ENCODE results near the gene GPM6B.

Gene GPM6B

GRCh38 chrX:13816643-13817627, at the start of gene GPM6B:
Gene GPM6B (minus strand): TSS chrX:13817093. CDS start chrX:13816904, 189 bp downstream.
- H3K27ac ChIP-seq (ENCODE audit: low read depth, low read length), result no peak within 1 kb of the TSS
- H3K9ac ChIP-seq (ENCODE audit: low read length in 5 of 5), result no peak within 1 kb of the TSS
- H3K4me1 ChIP-seq (ENCODE audit: control insufficient read depth in 5 of 5, insufficient read depth in 5 of 5, low read length in 5 of 5), result no peaks in the 10 kb centered on the region
- H3K4me3 ChIP-seq (ENCODE audit: low read depth in 1 of 5, low read length in 5 of 5), result no peak within 1 kb of the TSS
- no peaks in the 10 kb centered on the region for H3K36me3 ChIP-seq (ENCODE audit: control insufficient read depth in 5 of 5, insufficient read depth in 5 of 5, low read length in 5 of 5)
- peaks cover 0 to 18% (median 6%) of the 10 kb centered on the region in 5 donors for H3K27me3 ChIP-seq (ENCODE audit: control insufficient read depth in 5 of 5, insufficient read depth in 4 of 5, low read length in 5 of 5)
- H3K9me3 ChIP-seq (ENCODE audit: control insufficient read depth in 5 of 5, low read length in 5 of 5), result no peaks in the 10 kb centered on the region

GRCh38 chrX:13864264-13864663, 47.4 kb upstream of the GPM6B start:
- Histone ChIP-seq H3K4me1 (ENCODE audit: control insufficient read depth in 5 of 5, insufficient read depth in 5 of 5, low read length in 5 of 5) (peaks cover 0 to 20% (median 7%) of the 10 kb centered on the region in 5 donors), H3K9me3 (ENCODE audit: control insufficient read depth in 5 of 5, low read length in 5 of 5) (no peaks in the 10 kb centered on the region), H3K36me3 (ENCODE audit: control insufficient read depth in 5 of 5, insufficient read depth in 5 of 5, low read length in 5 of 5) (no peaks in the 10 kb centered on the region), H3K4me3 (ENCODE audit: low read depth in 1 of 5, low read length in 5 of 5) (no peak overlapping the region), H3K27ac (ENCODE audit: low read depth, low read length) (no peak overlapping the region), H3K27me3 (ENCODE audit: control insufficient read depth in 5 of 5, insufficient read depth in 4 of 5, low read length in 5 of 5) (peaks cover 0 to 8% (median 6%) of the 10 kb centered on the region in 5 donors), H3K9ac (ENCODE audit: low read length in 5 of 5) (no peak overlapping the region)

GRCh38 chrX:13863324-13863723, 46.4 kb upstream of the GPM6B start:
- no peak overlapping the region for H3K4me3 ChIP-seq (ENCODE audit: low read depth in 1 of 5, low read length in 5 of 5)
- H3K36me3 ChIP-seq (ENCODE audit: control insufficient read depth in 5 of 5, insufficient read depth in 5 of 5, low read length in 5 of 5), result no peaks in the 10 kb centered on the region
- peaks cover 0 to 8% (median 6%) of the 10 kb centered on the region in 5 donors for H3K27me3 ChIP-seq (ENCODE audit: control insufficient read depth in 5 of 5, insufficient read depth in 4 of 5, low read length in 5 of 5)
- H3K4me1 ChIP-seq (ENCODE audit: control insufficient read depth in 5 of 5, insufficient read depth in 5 of 5, low read length in 5 of 5), result peaks cover 0 to 15% (median 7%) of the 10 kb centered on the region in 5 donors
- peak overlapping the region; percentile 28 for H3K27ac ChIP-seq (ENCODE audit: low read depth, low read length)
- H3K9ac ChIP-seq (ENCODE audit: low read length in 5 of 5), result no peak overlapping the region
- H3K9me3 ChIP-seq (ENCODE audit: control insufficient read depth in 5 of 5, low read length in 5 of 5), result no peaks in the 10 kb centered on the region

- H3K9me3 ChIP-seq (ENCODE audit: control insufficient read depth in 5 of 5, low read length in 5 of 5), result no peaks in the 10 kb centered on the region
- no peak overlapping the region for H3K27ac ChIP-seq (ENCODE audit: low read depth, low read length)
- H3K4me3 ChIP-seq (ENCODE audit: low read depth in 1 of 5, low read length in 5 of 5), result no peak overlapping the region
- H3K36me3 ChIP-seq (ENCODE audit: control insufficient read depth in 5 of 5, insufficient read depth in 5 of 5, low read length in 5 of 5), result no peaks in the 10 kb centered on the region
- no peak overlapping the region for H3K9ac ChIP-seq (ENCODE audit: low read length in 5 of 5)
- H3K4me1 ChIP-seq (ENCODE audit: control insufficient read depth in 5 of 5, insufficient read depth in 5 of 5, low read length in 5 of 5), result peaks cover 0 to 7% (median 3%) of the 10 kb centered on the region in 5 donors
- H3K27me3 ChIP-seq (ENCODE audit: control insufficient read depth in 5 of 5, insufficient read depth in 4 of 5, low read length in 5 of 5), result peaks cover 0 to 13% (median 3%) of the 10 kb centered on the region in 5 donors
Observed at GRCh38 chrX:13859724-13860123, 42.8 kb upstream of the GPM6B start.

GRCh38 chrX:13857804-13858203, 40.9 kb upstream of the GPM6B start:
- H3K4me3 ChIP-seq (ENCODE audit: low read depth in 1 of 5, low read length in 5 of 5), result no peak overlapping the region
- peaks cover 4 to 8% (median 6%) of the 10 kb centered on the region in 5 donors for H3K27me3 ChIP-seq (ENCODE audit: control insufficient read depth in 5 of 5, insufficient read depth in 4 of 5, low read length in 5 of 5)
- no peak overlapping the region for H3K9ac ChIP-seq (ENCODE audit: low read length in 5 of 5)
- H3K9me3 ChIP-seq (ENCODE audit: control insufficient read depth in 5 of 5, low read length in 5 of 5), result no peaks in the 10 kb centered on the region
- H3K4me1 ChIP-seq (ENCODE audit: control insufficient read depth in 5 of 5, insufficient read depth in 5 of 5, low read length in 5 of 5), result no peaks in the 10 kb centered on the region
- no peaks in the 10 kb centered on the region for H3K36me3 ChIP-seq (ENCODE audit: control insufficient read depth in 5 of 5, insufficient read depth in 5 of 5, low read length in 5 of 5)
- no peak overlapping the region for H3K27ac ChIP-seq (ENCODE audit: low read depth, low read length)

GRCh38 chrX:13855689-13856450, 39.0 kb upstream of the GPM6B start:
- Histone ChIP-seq H3K36me3 (ENCODE audit: control insufficient read depth in 5 of 5, insufficient read depth in 5 of 5, low read length in 5 of 5) (no peaks in the 10 kb centered on the region), H3K9me3 (ENCODE audit: control insufficient read depth in 5 of 5, low read length in 5 of 5) (no peaks in the 10 kb centered on the region), H3K9ac (ENCODE audit: low read length in 5 of 5) (no peak overlapping the region), H3K27ac (ENCODE audit: low read depth, low read length) (no peak overlapping the region), H3K27me3 (ENCODE audit: control insufficient read depth in 5 of 5, insufficient read depth in 4 of 5, low read length in 5 of 5) (peaks cover 4 to 9% (median 6%) of the 10 kb centered on the region in 5 donors), H3K4me3 (ENCODE audit: low read depth in 1 of 5, low read length in 5 of 5) (no peak overlapping the region), H3K4me1 (ENCODE audit: control insufficient read depth in 5 of 5, insufficient read depth in 5 of 5, low read length in 5 of 5) (no peaks in the 10 kb centered on the region)

- peaks cover 4 to 9% (median 6%) of the 10 kb centered on the region in 5 donors for H3K27me3 ChIP-seq (ENCODE audit: control insufficient read depth in 5 of 5, insufficient read depth in 4 of 5, low read length in 5 of 5)
- no peak overlapping the region for H3K9ac ChIP-seq (ENCODE audit: low read length in 5 of 5)
- H3K27ac ChIP-seq (ENCODE audit: low read depth, low read length), result no peak overlapping the region
- no peaks in the 10 kb centered on the region for H3K36me3 ChIP-seq (ENCODE audit: control insufficient read depth in 5 of 5, insufficient read depth in 5 of 5, low read length in 5 of 5)
- H3K4me3 ChIP-seq (ENCODE audit: low read depth in 1 of 5, low read length in 5 of 5), result no peak overlapping the region
- no peaks in the 10 kb centered on the region for H3K4me1 ChIP-seq (ENCODE audit: control insufficient read depth in 5 of 5, insufficient read depth in 5 of 5, low read length in 5 of 5)
- no peaks in the 10 kb centered on the region for H3K9me3 ChIP-seq (ENCODE audit: control insufficient read depth in 5 of 5, low read length in 5 of 5)
Observed at GRCh38 chrX:13854003-13854402, 37.1 kb upstream of the GPM6B start.

- Histone ChIP-seq H3K9me3 (ENCODE audit: control insufficient read depth in 5 of 5, low read length in 5 of 5) (no peaks in the 10 kb centered on the region), H3K27me3 (ENCODE audit: control insufficient read depth in 5 of 5, insufficient read depth in 4 of 5, low read length in 5 of 5) (peaks cover 4 to 11% (median 9%) of the 10 kb centered on the region in 5 donors), H3K27ac (ENCODE audit: low read depth, low read length) (no peak overlapping the region), H3K36me3 (ENCODE audit: control insufficient read depth in 5 of 5, insufficient read depth in 5 of 5, low read length in 5 of 5) (no peaks in the 10 kb centered on the region), H3K4me1 (ENCODE audit: control insufficient read depth in 5 of 5, insufficient read depth in 5 of 5, low read length in 5 of 5) (no peaks in the 10 kb centered on the region), H3K4me3 (ENCODE audit: low read depth in 1 of 5, low read length in 5 of 5) (no peak overlapping the region), H3K9ac (ENCODE audit: low read length in 5 of 5) (no peak overlapping the region)
Observed at GRCh38 chrX:13852001-13852695, 35.3 kb upstream of the GPM6B start.

GRCh38 chrX:13845721-13846378, 29.0 kb upstream of the GPM6B start:
- peaks cover 2 to 8% (median 4%) of the 10 kb centered on the region in 5 donors for H3K27me3 ChIP-seq (ENCODE audit: control insufficient read depth in 5 of 5, insufficient read depth in 4 of 5, low read length in 5 of 5)
- H3K4me1 ChIP-seq (ENCODE audit: control insufficient read depth in 5 of 5, insufficient read depth in 5 of 5, low read length in 5 of 5), result no peaks in the 10 kb centered on the region
- no peak overlapping the region for H3K4me3 ChIP-seq (ENCODE audit: low read depth in 1 of 5, low read length in 5 of 5)
- no peak overlapping the region for H3K9ac ChIP-seq (ENCODE audit: low read length in 5 of 5)
- no peak overlapping the region for H3K27ac ChIP-seq (ENCODE audit: low read depth, low read length)
- H3K9me3 ChIP-seq (ENCODE audit: control insufficient read depth in 5 of 5, low read length in 5 of 5), result no peaks in the 10 kb centered on the region
- no peaks in the 10 kb centered on the region for H3K36me3 ChIP-seq (ENCODE audit: control insufficient read depth in 5 of 5, insufficient read depth in 5 of 5, low read length in 5 of 5)
